HepG2 (cell line): ENCODE data around the gene C20orf96. TPM values are rescaled to one million over a fixed set of nuclear protein-coding genes. Genes with fewer than 3 reads are reported as not detected.

Experiments
- ATRX ChIP-seq: sonication (generic); formaldehyde crosslinking; IDR thresholded peaks from 2 replicates; pipeline ENCODE4 v1.4.0; 2020; ENCODE audit warnings: missing genetic modification reagents, borderline replicate concordance
- BRD4 ChIP-seq: sonication (generic); formaldehyde crosslinking; IDR thresholded peaks from 2 replicates; pipeline ENCODE4 v1.4.0; 2020; ENCODE audit warnings: missing genetic modification reagents
- FOXK2 ChIP-seq: fragments of 450-650 bp; IDR thresholded peaks from 2 replicates; pipeline ENCODE4 v1.6.1; 2016
- HOXA7 ChIP-seq: sonication (generic); formaldehyde crosslinking; IDR thresholded peaks from 2 replicates; pipeline ENCODE4 v1.8.1; 2022; ENCODE audit warnings: mild to moderate bottlenecking, missing genetic modification reagents, moderate library complexity
- JARID2 ChIP-seq: sonication (generic); formaldehyde crosslinking; IDR thresholded peaks from 2 replicates; pipeline ENCODE4 v1.8.1; 2023; ENCODE audit warnings: missing genetic modification reagents, inconsistent platforms; ENCODE audit not compliant: insufficient replicate concordance
- KMT2B ChIP-seq: IDR thresholded peaks from 2 replicates; pipeline ENCODE4 v1.6.1; 2016; ENCODE audit warnings: missing genetic modification reagents, missing compliant biosample characterization
- MAFG ChIP-seq: sonication (generic); formaldehyde crosslinking; IDR thresholded peaks from 2 replicates; pipeline ENCODE4 v1.5.1; 2020; ENCODE audit warnings: mild to moderate bottlenecking, missing genetic modification reagents
- MEF2D ChIP-seq: sonication (generic); formaldehyde crosslinking; IDR thresholded peaks from 2 replicates; pipeline ENCODE4 v1.5.1; 2020; ENCODE audit warnings: mild to moderate bottlenecking, missing genetic modification reagents
- PAWR ChIP-seq: sonication (generic); formaldehyde crosslinking; IDR thresholded peaks from 2 replicates; pipeline ENCODE4 v1.4.0; 2020; ENCODE audit warnings: missing genetic modification reagents, mild to moderate bottlenecking, borderline replicate concordance
- POLR2A ChIP-seq, 2 experiments: IDR thresholded peaks; 2 replicates each; pipeline ENCODE4 v1.6.1; 2011; ENCODE audit warnings: low read depth in 2 of 2, low read length in 2 of 2, mild to moderate bottlenecking in 1 of 2, moderate library complexity in 1 of 2; ENCODE audit not compliant: insufficient read depth in 1 of 2
- SOX6 ChIP-seq, 2 experiments: fragments of 450-650 bp in 1 of 2; sonication (generic) in 1 of 2; formaldehyde crosslinking in 1 of 2; IDR thresholded peaks; 2 replicates each; pipeline versions ENCODE4 v1.4.0 to v1.6.1; 2017 to 2020; ENCODE audit warnings: antibody characterized with exemption in 1 of 2, mild to moderate bottlenecking in 1 of 2, missing genetic modification reagents in 1 of 2
- STAT5B ChIP-seq: sonication (generic); formaldehyde crosslinking; IDR thresholded peaks from 2 replicates; pipeline ENCODE4 v1.4.0; 2020; ENCODE audit warnings: missing genetic modification reagents
- TCF7 ChIP-seq: sonication (generic); IDR thresholded peaks from 2 replicates; pipeline ENCODE4 v1.6.1; 2016; ENCODE audit warnings: antibody characterized with exemption, low read depth
- YY1 ChIP-seq: IDR thresholded peaks from 2 replicates; pipeline ENCODE4 v1.6.1; 2011; ENCODE audit warnings: low read length, low read depth, moderate library complexity, mild to moderate bottlenecking; ENCODE audit not compliant: insufficient read depth, insufficient replicate concordance
- ZBTB38 ChIP-seq: sonication (generic); formaldehyde crosslinking; IDR thresholded peaks from 2 replicates; pipeline ENCODE4 v1.5.1; 2020; ENCODE audit warnings: mild to moderate bottlenecking, missing genetic modification reagents
- ZNF10 ChIP-seq: sonication (generic); formaldehyde crosslinking; IDR thresholded peaks from 2 replicates; pipeline ENCODE4 v1.4.0; 2020; ENCODE audit warnings: mild to moderate bottlenecking, low read depth, missing genetic modification reagents, borderline replicate concordance
- ZNF326 ChIP-seq: sonication (generic); formaldehyde crosslinking; IDR thresholded peaks from 2 replicates; pipeline ENCODE4 v1.4.0; 2020; ENCODE audit warnings: missing genetic modification reagents, borderline replicate concordance
- ZNF777 ChIP-seq: sonication (generic); formaldehyde crosslinking; IDR thresholded peaks from 2 replicates; pipeline ENCODE4 v1.4.0; 2020; ENCODE audit warnings: missing genetic modification reagents
- ZNF788 ChIP-seq: sonication (generic); formaldehyde crosslinking; IDR thresholded peaks from 2 replicates; pipeline ENCODE4 v1.5.0; 2020; ENCODE audit warnings: mild to moderate bottlenecking, missing genetic modification reagents, borderline replicate concordance
- polyA plus RNA-seq, 8 experiments: library from polyadenylated mRNA; depleted of rRNA in 3 of 8; stranded (reverse) in 7 of 8; unstranded in 1 of 8; fragments of >200 nt; fragmentation: Illumina TruSeq in 4 of 8; extraction: Trizol in 4 of 8; gene quantifications; 2 replicates each; pipeline versions ENCODE4 v1.2.1 to v1.2.3, GENCODE V29; 2011 to 2016; ENCODE audit warnings: low read depth in 4 of 8, missing spikeins in 1 of 8, mixed read lengths in 1 of 8; ENCODE audit not compliant: insufficient read depth in 1 of 8
- total RNA-seq, 5 experiments: library from RNA; depleted of rRNA; stranded (reverse); fragments of >200 nt; fragmentation: Illumina TruSeq; extraction: Trizol; gene quantifications; 2 replicates each; pipeline ENCODE4 v1.2.3, GENCODE V29; 2016; ENCODE audit warnings: low read depth in 1 of 5
- TF ChIP-seq, protein P1 (sequence below): sonication (generic); formaldehyde crosslinking; IDR thresholded peaks from 2 replicates; pipeline ENCODE4 v1.5.0; 2020; ENCODE audit warnings: mild to moderate bottlenecking, missing genetic modification reagents
- TF ChIP-seq, protein P2 (sequence below), 2 experiments: sonication (generic) in 1 of 2; formaldehyde crosslinking in 1 of 2; IDR thresholded peaks; 2 replicates each; pipeline versions ENCODE4 v1.4.0 to v1.6.1; 2016 to 2020; ENCODE audit warnings: borderline replicate concordance in 1 of 2, low read depth in 1 of 2, mild to moderate bottlenecking in 1 of 2, missing genetic modification reagents in 1 of 2
- TF ChIP-seq, protein P3 (sequence below): IDR thresholded peaks from 2 replicates; pipeline ENCODE4 v1.6.1; 2016; ENCODE audit warnings: low read depth, borderline replicate concordance

C20orf96 gene
- total and polyA plus RNA-seq, 2 of the 13 experiments (the other 11 are each of a cell fraction or from before 2014, with no cell fraction given) = 3.8 to 20.6 TPM

DNA sequence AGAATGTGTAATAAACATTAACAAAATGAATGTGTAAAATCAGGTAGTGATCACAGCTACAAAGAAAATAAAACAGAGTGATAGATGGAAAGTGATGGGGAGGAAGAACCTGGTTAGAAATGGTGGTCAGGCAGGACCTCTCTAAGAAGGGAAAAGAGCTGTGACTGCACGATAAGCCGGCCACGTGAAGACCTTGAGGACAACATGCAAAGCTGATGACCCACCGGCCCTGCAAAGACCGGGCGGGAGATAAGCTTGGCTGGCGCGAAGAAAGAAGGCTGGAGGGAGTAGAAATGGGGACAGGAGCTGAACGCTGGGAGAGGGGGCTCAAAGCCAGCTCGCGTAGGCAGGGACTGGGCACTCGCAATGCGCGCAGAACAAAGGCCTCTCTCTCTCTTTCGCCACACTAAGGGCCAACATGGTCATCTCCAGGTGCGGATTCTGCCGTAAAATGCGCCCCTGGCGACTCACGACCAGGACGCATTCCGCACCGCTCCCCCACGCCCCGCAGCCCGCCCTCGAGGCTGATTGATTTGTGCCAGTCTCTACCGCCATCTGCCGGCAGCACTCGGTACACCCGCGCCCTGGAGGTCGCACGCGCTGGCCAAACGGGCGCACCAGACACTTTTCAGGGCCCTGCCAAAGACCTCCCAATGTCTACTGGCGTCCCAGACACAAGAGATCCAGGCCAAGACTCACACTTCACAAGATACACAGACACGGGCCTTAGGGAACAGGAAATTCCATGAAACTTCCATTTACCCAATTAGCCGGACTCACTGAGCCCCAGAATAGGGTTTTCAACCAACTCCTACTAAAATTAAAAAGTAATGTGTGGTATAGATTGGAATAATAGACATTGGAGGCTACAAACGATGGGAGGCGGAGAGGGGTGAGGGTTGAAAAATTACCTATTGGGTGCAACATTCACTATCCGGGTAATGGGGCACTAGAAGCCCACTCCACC, 23.7 kb downstream of the C20orf96 start (continued):
- TF ChIP-seq KMT2B (CRISPR knock-in tag) = peak; percentile 75
- TF ChIP-seq, protein P1, sequence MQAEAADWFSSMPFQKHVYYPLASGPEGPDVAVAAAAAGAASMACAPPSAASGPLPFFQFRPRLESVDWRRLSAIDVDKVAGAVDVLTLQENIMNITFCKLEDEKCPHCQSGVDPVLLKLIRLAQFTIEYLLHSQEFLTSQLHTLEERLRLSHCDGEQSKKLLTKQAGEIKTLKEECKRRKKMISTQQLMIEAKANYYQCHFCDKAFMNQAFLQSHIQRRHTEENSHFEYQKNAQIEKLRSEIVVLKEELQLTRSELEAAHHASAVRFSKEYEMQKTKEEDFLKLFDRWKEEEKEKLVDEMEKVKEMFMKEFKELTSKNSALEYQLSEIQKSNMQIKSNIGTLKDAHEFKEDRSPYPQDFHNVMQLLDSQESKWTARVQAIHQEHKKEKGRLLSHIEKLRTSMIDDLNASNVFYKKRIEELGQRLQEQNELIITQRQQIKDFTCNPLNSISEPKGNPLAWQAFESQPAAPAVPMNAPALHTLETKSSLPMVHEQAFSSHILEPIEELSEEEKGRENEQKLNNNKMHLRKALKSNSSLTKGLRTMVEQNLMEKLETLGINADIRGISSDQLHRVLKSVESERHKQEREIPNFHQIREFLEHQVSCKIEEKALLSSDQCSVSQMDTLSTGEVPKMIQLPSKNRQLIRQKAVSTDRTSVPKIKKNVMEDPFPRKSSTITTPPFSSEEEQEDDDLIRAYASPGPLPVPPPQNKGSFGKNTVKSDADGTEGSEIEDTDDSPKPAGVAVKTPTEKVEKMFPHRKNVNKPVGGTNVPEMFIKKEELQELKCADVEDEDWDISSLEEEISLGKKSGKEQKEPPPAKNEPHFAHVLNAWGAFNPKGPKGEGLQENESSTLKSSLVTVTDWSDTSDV = peak; percentile 90; the same call in 1 of the 2 replicates
- no peak for TF ChIP-seq ATRX (CRISPR knock-in tag)
- peak; percentile 89 for TF ChIP-seq ZBTB38 (CRISPR knock-in tag)
- no peak; the same call in 1 of the 2 replicates for TF ChIP-seq TCF7
- TF ChIP-seq PAWR (CRISPR knock-in tag) = peak; percentile 53; the same call in 1 of the 2 replicates
- TF ChIP-seq FOXK2 = 0 out of 2 replicates have a peak, but pooled peaks have one; percentile 4
- TF ChIP-seq, protein P2, sequence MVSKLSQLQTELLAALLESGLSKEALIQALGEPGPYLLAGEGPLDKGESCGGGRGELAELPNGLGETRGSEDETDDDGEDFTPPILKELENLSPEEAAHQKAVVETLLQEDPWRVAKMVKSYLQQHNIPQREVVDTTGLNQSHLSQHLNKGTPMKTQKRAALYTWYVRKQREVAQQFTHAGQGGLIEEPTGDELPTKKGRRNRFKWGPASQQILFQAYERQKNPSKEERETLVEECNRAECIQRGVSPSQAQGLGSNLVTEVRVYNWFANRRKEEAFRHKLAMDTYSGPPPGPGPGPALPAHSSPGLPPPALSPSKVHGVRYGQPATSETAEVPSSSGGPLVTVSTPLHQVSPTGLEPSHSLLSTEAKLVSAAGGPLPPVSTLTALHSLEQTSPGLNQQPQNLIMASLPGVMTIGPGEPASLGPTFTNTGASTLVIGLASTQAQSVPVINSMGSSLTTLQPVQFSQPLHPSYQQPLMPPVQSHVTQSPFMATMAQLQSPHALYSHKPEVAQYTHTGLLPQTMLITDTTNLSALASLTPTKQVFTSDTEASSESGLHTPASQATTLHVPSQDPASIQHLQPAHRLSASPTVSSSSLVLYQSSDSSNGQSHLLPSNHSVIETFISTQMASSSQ (IDR thresholded peaks at IDR 0.05; ENCODE audit: low read depth) = no peak
- TF ChIP-seq, protein P2 (CRISPR knock-in tag; IDR thresholded peaks at IDR 0.05; ENCODE audit: borderline replicate concordance) = peak; percentile 75
- TF ChIP-seq HOXA7 = 0 out of 2 replicates have a peak, but pooled peaks have one; percentile 59
- peak; percentile 84 for TF ChIP-seq YY1
- TF ChIP-seq POLR2A (IDR thresholded peaks at IDR 0.05; ENCODE audit: insufficient read depth in 1 of 2, low read depth in 2 of 2, low read length in 2 of 2) = peak; percentile 79 to 80
- TF ChIP-seq ZNF777 (CRISPR knock-in tag) = peak; percentile 81
- no peak for TF ChIP-seq SOX6 (IDR thresholded peaks at IDR 0.05)
- peak; percentile 91 for TF ChIP-seq SOX6 (CRISPR knock-in tag; IDR thresholded peaks at IDR 0.05)
- TF ChIP-seq, protein P3, sequence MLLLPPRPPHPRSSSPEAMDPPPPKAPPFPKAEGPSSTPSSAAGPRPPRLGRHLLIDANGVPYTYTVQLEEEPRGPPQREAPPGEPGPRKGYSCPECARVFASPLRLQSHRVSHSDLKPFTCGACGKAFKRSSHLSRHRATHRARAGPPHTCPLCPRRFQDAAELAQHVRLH = peak; percentile 92
- TF ChIP-seq ZNF788 = peak; percentile 87; the same call in 1 of the 2 replicates
- peak; percentile 86 for TF ChIP-seq MEF2D (CRISPR knock-in tag)
- no peak for TF ChIP-seq ZNF10 (CRISPR knock-in tag)
- peak; percentile 57; the same call in 1 of the 2 replicates for TF ChIP-seq STAT5B
- 0 out of 2 replicates have a peak, but pooled peaks have one; percentile 41 for TF ChIP-seq MAFG
- TF ChIP-seq BRD4 (CRISPR knock-in tag) = peak; percentile 89
- peak; percentile 61 for TF ChIP-seq JARID2 (CRISPR knock-in tag)
- 0 out of 2 replicates have a peak, but pooled peaks have one; percentile 48 for TF ChIP-seq ZNF326 (CRISPR knock-in tag)
